IPS DF 19.7 (cell line): ENCODE results near the gene FAM83G.

Experiments
- DNase-seq: peaks from one replicate; pipeline ENCODE4 v3.0.0-alpha.2; 2013; ENCODE audit warnings: low read depth, low spot score

The FAM83G gene

DNA sequence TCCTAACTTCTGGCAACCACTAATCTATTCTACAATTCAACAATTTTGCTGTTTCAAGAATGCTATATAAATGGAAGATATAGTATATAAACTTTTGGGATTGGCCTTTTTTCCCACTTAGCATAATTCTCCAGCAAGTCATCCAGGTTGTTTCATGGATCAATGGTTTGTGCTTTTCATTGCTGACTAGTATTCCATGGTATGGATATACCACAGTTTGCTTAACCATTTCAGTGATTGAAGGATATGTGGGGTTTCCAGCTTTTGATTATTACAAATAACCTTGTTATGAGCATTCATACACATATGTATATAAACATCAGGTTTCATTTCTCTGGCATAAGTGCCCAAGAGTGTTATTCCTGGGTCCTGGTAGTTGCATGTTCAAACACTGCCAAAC, 2.1 kb upstream of the FAM83G start:
- no peak for DNase-seq

DNA sequence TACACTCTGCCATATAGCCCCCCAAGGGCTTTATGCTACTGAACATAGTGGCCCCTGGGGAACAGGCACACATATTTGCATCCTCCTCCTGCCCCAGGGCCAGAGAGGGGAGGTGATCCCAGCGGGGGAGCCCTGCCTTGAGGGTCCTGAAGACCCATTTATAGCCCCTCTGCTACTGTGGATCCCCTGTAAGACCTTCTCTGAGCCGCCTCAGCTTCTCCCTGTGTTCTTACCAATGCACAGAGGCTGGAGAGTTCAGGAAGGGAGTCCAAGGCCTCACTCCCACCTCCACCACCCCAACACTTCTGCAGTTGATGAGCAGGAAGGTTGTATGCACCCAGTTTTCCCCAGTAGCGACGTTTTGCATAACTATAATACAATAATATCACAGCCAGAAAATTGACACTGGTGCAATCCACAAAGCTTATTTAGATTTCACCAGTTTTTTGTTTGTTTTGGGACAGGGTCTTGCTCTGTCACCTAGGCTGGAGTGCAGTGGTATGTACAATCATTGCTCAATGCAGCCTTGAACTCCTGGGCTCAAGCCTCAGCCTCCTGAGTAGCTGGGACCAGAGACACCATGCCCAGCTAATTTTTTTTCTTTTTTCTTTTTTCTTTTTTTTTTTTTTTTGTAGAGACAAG, 1.3 kb upstream of the FAM83G start:
- no peak for DNase-seq

- DNase-seq, result no peak
Measured at GRCh38 chr17:19005137-19005773, 691 bp upstream of the FAM83G start.

DNA sequence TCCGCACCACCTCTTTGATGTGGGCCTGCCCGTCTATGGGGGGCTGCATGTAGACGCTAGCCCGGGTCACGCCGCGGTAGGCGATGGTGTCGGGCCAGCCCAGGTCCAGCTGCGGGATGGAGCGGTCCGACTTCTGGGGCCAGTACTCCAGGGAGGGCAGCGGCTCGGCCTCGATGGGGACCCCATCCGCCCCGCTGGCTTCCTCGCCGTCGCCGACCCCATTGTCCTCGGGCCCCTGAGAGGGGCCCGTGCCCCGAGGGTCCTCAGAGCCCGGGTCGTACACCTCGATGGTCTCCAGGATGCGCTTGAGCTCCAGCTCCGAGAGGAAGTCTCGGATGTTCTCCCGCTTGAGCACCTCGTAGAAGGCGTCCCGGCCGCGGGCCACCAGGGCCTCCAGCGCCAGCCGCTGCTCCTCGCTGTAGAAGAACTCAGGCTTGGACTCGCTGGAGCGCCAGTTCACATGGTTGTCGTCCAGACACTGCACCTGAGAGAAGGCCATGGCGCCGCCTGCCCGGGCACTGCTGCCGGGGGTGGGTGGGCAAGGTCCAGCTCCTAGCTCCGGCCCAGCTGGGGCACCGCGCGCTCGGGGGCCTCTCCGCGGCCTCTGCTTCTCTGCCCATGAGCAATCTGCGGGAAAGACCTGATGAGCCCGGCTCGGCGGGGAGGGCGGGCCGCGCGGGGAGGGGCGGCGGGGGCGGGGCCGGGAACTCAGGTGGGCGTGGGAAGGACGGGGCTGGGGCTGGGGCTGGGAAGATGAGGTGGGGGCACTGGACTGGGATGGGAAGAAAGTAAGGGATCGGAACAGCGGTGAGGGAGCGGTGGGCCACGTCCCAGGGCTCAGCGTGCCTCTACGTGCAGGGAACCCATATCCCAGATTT, 782 bp downstream of the FAM83G start:
- DNase-seq, result no peak

DNA sequence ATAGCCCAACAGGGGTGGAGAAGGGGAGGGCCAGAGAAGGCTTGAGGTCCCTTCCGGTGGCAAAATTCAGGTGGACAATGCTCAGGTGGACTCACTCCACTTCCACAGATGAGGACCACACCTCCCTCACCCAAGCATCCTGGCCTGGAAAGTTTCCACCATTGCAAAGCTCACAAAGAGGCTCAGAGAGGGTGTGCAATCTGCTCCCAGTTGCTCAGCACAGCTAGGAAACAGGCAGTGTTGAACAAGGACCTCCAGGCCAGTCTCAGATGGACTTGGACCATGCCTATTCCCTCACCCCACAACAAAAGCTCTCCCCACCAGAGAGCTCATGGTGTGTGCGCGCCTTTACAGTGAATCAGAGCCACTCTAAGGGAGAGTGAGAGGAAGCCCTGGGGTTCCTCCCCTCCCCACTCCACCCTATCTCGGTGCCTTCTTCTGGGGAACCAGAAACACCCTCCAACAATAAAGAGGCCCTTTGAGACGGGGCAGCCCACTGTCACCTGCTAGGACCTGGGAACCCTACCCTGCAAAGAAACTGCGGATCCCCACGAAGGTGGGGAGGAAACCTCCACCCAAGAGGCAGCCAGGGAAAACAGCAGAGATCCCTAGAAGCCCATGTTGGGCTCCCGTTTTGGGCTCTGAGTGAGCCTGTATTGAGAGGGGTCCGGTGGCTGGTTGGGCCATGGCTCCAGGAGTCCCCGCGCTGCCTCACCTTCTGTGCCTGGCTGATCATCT, 1.6 kb downstream of the FAM83G start:
- no peak for DNase-seq

DNA sequence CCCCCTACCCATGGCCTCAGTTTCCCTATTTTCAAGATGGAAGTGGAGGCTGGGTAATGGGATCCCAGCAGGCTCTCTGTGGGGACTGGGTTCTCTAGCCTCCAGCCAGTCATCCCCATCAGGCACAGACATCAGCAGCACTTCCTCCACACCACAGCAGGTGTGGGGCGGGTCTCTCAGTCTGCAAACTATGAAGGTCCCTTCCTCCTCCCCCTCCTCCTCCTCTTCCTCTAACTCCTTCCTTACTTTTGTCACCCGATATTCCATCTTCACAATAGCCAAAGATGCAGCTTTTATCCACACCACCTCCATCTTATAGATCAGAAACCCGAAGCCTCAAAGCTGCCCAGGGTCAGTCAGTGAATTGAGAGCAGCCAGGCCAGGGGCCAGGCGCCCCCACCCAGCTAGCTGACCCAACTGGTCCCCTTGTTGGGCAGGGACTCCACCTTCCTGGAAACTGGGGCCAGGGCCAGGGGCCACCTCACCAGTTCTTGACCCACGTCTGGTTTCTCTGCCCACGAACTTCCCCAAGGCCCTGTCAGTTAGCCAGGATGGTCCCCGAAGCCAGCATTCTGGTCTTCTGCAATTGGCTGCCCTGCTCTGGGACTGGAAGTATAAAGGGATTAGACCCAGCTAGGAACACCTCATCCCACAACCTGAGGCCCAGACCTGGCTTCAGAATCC, 2.5 kb downstream of the FAM83G start:
- DNase-seq, result no peak

- no peak for DNase-seq
Measured at GRCh38 chr17:19000531-19001325, 3.8 kb downstream of the FAM83G start.

GRCh38 chr17:18999911-19000310, 4.7 kb downstream of the FAM83G start:
- no peak for DNase-seq

DNA sequence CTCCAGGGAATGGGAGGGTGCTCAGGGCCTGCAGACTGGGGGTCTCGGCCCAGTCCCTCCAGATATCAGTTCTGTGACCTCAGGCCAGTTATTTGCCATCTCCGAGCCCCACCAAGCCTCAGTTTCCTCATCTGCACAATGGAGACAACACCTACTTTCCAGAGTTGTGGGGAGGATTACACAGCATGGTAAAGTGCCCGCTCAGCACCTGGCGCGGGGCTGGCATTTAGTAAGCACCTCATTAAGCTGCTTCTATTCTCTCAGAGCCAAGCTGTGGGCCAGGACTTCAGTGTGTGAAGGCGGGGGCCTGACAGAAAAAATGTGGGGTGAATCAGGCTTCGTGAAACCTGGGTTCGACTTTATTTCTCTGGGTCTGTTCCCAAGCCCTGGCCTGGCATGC, 5.2 kb downstream of the FAM83G start:
- DNase-seq, result no peak

GRCh38 chr17:18997650-18998196, 6.8 kb downstream of the FAM83G start:
- DNase-seq, result no peak

DNA sequence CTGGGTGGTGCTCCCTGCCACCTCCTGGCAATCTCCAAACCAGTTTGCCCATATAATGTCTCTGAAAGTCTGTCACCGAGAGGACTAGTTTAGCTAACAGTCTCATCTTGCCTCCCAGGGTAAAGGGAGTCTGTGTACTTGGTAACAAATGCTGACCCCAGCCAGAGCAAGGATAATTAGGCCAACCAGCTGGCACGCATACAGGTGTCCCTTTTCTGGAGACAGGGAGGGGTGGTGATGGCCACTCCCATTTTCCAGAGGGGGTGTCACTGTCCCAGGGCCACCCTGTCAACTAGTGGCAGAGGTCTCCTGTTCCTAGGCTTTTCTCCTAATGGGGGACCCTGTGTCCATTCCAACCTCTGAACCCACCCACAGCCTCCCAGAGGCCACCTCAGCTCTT, 8.1 kb downstream of the FAM83G start:
- no peak for DNase-seq

DNA sequence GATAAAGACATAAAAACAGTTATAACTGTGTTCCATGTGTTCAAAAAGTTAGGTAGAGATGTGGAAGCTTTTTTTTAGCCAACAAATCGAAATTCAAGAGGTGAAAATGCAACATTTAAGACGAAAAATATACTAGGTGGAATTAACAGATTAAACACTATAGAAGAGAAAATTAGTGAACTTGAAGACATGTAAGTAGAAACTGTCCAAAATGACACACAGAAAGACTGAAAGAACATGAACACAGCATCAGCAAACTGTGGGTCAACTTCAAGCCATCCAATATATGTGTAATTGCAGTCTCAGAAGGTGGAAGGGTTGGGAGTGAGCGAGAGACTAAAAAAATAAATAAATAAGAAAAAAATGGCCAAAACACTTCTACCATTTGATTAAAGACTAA, 9.3 kb downstream of the FAM83G start:
- no peak for DNase-seq

DNA sequence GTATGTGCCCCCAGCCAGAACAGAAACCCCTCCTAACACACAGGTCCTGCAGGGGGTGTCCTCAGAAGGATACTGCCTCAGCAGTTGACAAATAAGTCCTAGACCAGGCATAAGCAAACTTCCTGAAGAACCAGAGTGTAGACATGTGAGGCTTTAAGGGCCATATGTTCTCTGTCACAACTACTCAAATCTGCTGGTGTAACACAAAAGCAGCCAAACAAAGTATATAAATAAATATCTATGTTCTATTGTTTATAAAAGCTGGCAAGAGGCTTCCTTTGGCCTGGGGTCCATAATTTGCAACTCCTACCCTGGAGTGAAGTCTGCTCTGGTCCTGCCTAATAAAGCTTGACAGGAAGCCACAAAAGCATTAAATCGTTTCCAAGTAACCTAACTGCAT, 9.9 kb downstream of the FAM83G start:
- no peak for DNase-seq

DNA sequence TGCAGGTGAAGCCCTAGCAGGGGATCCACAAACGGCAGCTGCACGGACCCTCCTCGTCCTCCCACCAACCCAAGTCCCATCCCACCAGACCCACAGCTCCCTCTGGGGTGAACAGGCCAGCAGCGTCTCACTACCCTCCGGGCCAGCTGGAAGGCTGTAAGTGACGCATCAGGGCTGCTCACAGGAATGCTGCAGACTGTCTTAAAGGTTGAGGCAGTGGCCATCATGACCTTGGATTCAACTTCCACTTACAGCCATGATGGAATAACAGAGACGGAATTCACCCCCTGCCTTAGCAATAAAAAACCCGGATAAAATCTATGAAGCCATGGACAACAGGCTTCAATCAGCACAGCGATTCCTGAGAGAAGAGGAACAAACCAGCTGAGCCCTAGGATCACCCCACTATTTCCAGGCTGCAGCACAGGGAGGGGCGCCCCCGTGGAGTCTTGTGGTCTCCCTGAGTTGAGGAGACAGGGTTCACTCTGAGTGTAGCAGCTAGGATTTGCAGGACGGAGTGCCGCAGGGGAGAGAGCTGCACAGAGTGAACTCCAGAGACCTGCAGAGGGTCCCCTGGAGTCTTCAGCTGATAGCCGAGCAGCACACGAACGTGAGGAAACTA, 10.5 kb downstream of the FAM83G start:
- DNase-seq, result no peak

DNA sequence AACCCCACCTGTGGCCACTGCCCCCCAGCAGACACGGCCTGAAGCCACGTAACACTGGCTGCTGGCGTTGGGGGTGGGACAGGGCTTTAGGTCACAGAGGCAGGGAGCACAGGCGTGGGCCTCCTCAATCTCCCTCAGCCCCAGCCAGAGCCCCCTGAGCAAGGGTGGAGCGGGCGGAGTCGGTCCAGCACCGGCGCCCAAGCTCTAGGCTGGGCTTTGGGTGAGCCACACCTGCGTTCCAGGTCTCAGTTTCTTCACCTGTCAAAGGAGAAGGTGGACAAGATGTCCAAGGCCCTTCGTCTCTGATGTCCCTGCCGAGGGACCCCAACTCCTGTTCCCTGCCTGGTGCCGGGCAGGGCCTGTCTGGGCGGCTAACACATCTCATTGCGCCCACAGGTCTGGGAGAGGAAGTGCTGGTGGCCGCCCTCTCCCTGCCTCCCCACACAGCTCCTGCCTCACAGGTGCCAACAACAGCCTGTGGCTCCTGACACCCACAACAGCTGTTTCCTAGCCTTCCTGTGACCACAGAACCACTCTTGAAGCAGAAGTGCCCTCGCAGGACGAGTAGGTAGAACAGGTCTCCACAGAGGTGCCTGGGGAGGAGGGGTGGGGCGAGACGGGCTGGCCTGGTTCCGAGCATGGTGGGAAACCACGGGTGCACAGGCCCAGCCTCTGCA, 12.0 kb downstream of the FAM83G start:
- no peak for DNase-seq

DNA sequence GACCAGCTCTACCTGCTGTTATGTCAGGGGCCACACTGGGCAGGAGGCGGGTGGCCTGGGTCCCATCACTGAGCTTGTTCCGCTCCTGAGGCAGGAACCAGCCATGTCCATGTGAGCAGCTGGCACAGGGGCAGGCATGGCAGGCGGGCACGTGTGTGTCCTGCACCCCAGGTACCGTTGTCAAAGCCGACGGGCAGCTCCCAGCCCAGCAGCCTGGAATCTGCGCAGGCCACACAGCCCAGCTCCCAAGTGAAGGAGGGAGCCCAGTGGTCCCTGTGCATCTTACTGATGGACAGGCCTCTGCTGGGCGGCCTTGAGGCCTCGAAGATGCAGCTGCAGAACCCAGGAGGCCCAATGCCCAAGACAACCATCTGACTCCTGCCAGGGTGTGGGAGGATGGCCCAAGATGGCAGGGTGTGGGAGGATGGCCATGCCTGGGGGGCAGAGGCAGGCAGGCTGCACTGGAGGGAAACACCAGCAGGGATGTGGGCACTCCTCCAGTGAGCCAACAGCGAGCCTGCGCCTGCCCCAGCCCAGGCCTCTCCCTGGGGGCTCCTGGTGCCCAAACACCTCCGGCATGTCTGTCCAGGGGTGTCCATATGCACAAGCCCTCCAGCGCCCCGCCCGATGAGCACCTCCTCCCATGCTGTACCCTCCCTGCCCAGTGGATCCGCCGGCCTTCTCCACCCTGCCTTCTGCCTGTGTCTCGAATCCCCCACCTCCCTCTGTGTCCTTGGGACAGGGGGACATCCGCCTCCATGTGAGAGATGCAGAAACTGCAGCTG, 12.8 kb downstream of the FAM83G start:
- no peak for DNase-seq

- no peak for DNase-seq
Measured at GRCh38 chr17:18990331-18990730, 14.2 kb downstream of the FAM83G start.

GRCh38 chr17:18988546-18989173, 15.9 kb downstream of the FAM83G start:
- DNase-seq, result no peak
